GM15510 (cell line): ENCODE results near the gene CTBP1.

ENCODE experiments used
- POLR2A ChIP-seq: IDR thresholded peaks from 3 replicates; pipeline ENCODE4 v1.6.1; 2011; ENCODE audit warnings: borderline replicate concordance; ENCODE audit not compliant: insufficient read length; ENCODE audit errors: extremely low read depth

The CTBP1 gene

DNA sequence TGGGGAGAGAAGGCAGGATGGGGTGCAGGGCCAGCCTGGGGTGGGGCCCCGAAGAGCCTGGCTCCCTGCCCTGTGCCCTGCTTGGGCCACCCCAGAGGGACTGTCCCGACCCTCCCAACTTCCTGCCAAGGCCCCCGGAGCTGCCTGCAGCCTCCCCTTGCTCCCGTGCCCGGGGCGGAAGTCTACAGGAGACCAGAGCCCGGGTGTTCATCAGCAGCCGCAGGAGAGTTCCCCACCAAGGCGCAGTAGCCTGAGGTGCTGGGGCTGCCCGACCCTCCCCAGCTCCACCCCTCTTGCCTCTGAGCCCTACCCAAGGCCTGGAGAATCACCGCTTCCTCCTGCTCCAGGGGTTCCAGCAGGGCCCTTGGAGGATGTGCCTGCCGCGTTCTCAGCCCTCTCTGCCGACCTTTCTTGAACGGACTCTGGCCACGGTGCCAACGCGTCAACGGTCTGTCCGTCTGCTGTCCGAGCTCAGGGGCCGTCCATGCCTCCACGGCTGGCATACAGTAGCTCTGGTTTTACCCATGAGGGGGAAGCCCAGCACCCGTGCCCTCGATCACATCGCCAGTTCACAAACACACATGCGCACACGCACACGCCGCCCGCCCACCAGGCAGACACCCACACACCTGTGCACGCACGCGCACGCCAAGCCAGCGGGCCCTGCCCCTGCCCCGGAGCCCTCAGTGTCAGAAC is 40.5 kb downstream of the CTBP1 start:
- no peak for TF ChIP-seq POLR2A

DNA sequence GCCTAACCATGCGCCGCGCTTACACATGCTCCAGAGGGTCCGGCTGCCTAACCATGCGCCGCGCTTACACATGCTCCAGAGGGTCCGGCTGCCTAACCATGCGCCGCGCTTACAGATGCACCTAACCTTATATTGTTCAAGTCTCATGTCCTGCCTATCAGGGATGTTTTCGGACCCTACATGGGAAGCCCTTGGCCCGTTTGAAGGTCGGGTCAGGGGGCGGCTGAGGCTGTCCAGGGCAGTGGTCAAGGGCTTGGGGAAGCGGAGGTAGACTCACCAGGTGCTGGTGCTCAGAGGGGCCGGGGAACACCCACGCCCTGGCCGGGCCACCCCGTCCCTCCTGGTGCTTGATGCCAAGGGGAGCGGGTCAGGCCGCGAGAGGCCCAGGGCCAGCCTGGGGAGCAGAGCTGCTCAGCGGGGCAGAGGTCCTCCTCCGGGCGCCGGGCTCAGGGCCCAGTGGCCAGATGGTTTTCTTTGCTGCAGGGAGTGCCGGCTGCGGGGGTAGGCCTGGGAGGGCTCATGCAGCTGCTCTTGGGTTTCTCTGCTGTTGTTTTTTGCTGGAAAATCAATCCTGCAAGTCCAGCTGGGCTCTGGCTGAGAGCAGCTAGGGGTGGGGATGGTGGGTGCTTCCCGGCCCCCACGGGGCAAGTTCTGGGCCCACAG is 41.2 kb downstream of the CTBP1 start:
- no peak for TF ChIP-seq POLR2A

DNA sequence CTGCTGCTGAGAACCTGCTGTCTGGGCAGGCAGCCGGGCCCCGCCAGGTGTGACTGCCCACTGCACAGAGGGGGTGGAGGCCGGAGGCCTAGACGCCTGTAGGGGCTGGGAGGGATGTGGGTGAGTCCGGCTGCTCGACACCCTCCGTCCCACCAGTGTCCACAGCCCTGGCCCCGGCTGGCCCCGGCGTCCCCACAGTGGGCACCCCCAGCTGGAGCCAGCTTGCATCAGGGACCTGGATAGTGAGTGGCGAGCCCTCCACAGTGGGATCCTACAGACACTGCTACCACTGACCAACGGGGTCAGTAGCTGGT is 41.8 kb downstream of the CTBP1 start:
- no peak for TF ChIP-seq POLR2A

DNA sequence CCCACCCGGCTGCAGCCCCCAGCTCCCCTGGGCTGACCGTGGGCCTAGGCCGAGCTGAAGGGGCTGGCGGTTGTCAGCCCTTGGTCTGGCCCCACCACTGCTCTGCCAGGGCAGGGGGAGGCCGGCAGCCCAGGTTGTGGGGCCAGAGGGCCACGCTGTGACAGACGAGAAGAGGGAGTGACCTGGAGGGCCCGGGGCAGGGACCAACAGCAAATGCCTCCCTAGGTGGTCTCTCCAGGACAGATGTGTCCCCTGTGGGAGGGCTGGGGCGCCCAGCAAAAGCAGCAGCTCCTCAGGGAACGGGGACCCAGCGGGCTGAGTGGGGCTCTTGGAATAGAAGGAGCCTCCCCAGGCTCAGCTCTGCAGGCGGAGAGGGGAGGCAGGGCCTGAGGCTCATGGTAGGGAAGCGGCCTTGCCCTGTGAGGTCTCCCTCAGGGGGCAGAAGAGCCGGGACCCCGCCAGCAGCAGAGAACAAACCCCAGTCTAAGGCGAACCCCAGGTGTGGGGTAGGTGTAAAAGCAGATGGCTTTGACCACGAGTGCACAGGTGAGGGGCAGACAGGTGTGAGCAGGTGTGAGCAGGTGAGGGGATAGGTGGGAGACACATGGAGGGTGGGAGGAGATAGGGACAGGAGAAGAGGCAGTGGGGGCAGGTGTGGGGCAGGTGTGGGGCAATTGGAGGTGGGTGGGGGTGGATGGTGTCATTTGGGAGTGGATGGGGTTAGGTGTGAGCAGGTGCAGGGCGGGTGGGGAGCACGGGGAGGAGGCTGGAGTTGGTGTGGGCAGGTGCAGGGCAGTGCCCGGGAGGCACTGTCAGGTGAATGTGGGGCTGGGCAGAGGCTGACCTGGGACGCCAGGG is 42.4 kb downstream of the CTBP1 start:
- no peak for TF ChIP-seq POLR2A

DNA sequence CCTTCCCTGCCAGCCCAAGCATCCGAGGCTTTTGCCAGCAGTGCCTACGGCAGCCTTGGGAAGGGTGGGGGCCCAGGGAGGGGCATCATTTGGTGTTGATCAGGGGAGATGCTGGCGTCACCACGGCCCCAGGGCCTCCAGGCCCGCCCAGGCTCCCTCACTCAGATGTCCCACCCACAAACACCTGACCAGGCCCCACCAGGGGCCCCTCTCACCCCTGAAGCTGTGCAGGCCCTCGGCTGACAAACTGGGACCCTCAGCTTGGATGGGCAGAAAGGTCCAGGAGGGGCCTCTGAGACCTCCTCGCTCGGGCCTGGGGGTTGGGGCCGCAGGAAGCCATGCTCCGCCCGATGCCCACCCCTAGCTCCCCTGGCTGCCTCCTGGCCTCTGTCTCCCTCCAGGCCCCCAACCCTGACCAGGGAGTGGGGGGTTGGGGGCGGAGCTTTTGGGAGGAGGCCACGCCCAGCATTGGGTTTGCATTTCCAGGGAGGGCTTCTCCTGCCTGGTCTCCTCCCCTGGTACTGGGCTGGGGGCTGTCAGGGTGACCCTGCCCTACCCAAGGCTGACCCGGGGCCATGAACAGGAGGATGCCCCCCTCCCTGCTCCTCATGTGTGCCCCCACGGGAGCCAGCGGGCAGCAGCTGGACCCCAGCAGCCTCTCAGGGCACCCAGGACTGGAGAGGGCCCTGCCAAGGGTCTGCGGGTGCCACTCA is 43.2 kb downstream of the CTBP1 start:
- no peak for TF ChIP-seq POLR2A

DNA sequence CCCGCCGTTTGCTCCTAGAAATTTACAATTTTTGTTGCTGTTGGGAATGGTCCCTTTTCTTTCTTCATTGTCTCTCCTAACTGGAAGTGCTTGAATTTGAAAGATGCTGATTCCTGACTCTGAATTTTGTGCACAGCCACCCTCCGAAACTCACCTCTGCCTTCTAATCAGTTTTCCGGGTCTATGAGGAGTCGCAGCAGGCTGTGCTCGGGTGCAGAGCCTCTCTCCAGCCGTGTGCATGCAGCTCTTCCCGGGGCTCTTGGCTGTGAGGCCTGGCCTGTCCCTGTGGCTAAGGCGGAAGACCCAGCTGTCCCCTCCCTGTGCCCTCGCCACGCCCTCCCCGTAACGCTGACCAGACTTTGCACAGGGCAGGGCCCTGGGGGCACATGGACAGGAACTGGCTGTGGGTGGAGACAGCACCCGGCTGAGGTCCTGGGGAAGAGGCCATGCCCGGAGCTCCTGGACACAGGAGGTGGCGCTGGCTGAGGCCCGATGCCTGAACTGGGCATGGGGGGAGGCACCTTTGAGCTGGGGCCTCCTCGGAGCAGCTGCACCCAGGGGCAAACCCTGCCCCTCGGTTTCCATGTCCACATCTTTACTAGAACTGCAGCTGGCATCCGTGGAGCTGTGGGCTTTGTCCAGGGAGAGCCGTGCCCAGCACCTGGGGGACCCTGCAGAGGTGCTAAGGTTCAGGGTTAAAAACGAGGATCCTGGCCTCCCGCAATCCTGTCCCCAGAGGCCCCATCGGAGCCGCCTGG is 43.9 kb downstream of the CTBP1 start:
- no peak for TF ChIP-seq POLR2A

DNA sequence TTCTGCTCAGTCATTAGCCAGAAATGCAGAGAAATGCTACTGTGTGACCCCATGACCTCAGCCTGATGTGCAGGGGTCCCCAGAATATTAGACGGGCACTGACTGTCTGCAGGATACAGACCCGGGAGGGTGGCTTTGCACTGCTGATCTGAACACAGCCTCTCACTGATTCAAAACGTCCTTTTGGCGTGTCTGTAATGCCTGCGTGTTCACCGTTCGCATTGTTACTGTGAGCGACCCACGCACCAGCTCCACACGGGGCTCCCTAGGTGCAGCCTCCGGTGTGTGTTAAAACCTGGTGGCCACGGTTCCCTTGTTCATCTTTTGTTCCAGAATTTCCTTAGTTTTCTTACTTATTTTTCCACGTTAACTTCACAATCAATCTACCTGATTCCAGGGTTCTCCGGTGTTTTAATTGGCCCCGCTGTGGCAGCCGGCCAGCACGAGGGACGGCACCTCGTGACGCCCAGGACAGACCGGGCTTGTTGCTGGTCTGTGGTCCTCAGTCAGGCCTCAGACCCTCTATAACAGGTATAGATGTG is 44.6 kb downstream of the CTBP1 start:
- TF ChIP-seq POLR2A, result no peak

DNA sequence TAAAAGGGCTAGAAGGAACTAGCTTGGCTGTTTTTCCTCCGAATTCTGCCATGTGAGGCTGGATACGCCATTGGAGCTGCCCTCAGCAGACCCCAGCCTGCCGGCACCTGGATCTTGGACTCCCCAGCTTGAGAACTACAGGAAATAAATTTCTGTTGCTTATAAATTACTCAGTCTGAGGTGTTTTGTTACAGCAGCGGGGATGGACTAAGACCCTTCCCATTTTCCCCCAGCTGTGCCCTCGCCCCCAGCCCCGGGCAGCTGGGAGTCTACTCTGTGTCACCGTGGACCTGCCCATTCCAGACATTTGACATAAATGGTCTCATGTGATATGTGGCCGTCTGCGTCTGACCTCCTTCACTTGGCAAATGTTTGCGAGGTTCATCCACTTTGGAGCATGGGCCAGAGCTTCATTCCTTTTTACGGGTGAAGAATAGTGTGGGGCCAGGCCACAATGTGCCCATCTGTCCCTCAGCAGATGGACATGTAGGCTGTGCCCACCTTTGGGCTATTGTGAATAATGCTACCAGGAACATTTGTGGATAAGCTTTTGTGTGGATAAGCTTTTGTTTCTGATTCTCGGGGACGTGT is 45.8 kb downstream of the CTBP1 start:
- no peak for TF ChIP-seq POLR2A

DNA sequence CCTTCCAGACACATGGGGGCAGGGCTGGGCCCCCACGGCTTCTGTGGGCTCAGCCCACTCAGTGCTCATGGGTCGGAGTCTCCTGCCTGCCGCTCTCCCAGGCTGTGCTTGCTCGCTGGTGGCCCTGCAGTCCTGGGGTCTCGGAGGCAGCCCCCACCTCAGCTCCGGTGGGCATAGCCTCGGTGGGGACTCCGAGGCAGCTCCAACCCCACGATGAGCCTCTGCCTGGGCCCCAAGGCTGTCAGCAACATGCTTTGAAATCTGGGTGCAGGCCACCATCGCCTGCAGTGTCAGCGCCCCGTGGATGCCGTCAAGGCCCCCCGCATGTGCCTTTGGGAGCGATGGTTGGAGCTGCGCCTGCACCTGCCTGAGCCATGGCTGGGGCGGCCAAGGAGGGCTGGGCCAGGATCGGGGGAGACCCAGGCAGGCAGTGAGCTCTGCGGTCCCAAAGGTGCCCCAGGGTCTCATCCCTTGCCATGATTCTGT is 46.4 kb downstream of the CTBP1 start:
- no peak for TF ChIP-seq POLR2A

DNA sequence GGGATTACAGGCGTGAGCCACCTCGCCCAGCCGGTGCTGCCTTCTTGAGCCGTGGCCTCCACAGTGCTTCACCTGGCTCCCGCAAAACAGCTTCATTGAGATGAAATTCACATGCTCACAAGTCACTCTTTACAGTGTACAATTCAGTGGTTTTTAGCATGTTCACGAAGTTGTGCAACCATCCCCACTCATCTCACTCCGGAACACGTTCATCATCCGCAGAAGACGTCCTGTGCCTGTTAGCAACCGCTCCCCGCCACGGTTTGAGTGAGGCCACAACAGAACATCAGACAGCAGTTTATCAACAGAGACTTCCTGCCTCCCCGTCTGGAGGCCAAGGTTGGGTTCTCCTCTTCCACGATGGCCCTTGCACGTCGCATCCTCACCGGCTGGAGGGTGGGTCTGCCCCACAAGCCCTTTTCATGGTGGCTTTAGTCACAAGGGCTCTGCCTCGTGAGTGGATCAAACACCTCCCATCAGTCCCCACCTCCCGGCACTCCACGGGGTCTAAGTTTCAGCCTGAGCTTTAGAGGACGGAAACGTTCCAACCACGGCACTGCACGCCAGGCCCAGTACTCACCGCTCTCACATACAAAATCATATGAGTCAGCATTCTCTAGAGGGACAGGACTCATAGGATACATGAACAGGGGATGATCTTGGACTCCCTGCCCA is 46.9 kb downstream of the CTBP1 start:
- TF ChIP-seq POLR2A, result no peak

DNA sequence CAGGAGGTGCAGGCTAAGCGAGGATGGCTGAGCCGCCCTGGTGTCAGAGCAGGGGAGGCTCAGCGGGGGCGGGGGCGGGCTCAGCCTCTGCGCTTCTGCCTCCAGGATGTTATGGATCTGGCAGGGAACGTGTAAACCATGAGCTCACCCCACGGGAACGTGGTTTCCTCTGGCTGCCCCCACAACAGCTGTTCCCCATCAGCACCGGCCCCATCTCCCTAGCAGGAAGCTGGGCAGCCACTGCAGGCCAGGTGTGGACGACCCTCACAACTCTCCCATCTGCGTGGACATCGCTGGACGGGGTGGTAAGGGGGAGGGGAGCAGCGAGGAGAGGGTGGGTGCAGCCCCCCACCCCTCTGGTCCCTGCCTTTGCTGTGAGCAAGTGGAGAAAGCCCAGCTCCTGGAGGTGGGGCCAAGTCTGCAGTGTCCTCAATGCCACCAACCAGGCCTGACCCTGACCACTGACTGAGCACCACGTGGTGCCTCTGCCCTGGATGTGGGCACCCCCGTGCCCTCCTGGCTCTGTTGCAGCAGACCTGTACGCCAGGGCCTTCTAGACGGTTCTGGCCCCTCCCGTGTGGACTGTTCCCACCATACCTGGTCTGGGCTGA is 48.4 kb downstream of the CTBP1 start:
- TF ChIP-seq POLR2A, result peak; percentile 1

DNA sequence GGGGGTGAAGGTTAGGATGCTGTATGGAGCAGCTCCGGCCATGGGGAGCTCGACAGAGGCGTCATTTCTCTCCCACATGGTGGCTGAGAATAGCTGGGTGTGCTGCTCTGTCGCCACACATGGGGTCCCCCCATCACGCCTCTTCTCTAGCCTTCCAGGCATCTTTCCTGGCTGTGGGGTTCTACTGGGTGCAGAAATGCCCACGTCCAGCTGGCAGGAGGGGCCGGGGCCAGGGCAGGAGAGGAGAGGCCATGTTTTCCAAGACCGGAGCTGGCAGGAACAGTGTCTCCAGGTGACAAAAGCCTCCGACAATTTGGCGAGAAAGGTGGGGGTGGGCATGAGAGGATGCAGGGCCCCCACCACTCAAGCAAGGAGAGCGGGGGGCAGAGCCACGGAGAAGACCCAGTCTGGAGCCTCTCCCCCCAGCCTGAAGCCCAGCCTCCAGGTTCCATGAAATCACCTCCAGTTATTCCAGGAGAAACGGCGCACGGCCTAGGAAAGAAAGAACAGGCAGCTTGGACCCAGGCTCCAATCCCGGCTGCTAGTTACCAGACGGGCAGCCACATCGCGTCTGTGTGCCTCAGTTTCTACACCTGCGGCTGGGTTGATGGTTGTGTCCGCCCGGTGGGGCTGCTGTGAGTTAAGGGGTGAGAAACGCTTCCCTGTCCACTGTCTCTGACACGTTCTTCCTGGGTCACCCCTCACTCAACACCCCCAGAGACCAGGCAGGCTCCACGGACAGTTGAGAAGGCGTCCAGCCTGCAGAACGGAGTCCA is 49.2 kb downstream of the CTBP1 start:
- no peak for TF ChIP-seq POLR2A
